Esophagus muscularis mucosa (tissue), 4 donors: ENCODE results near the gene RBBP7. TPM values are rescaled to one million over a fixed set of nuclear protein-coding genes. Genes with fewer than 3 reads are reported as not detected.

Source experiments
- DNase-seq: peaks from one replicate; pipeline ENCODE4 v3.0.0-alpha.2; 2017; ENCODE audit errors: extremely low spot score
- H3K27ac ChIP-seq, 4 donors: fragments of 200-600 bp; sonication (generic); replicated peaks in 1 of 4; 1 replicate in 3 of 4; 2 replicates in 1 of 4; pipeline ENCODE4 v1.5.1; 2016 to 2019; ENCODE audit warnings: mild to moderate bottlenecking in 1 of 4
- H3K27me3 ChIP-seq, 4 donors: fragments of 200-600 bp; sonication (generic); one replicate each; pipeline versions ENCODE4 v1.5.1 to v1.6.0; 2016 to 2019
- H3K36me3 ChIP-seq, 4 donors: fragments of 200-600 bp; sonication (generic); one replicate each; pipeline ENCODE4 v1.5.1; 2016 to 2019
- H3K4me1 ChIP-seq, 4 donors: fragments of 200-600 bp; sonication (generic); one replicate each; pipeline ENCODE4 v1.5.1; 2016 to 2019
- H3K4me3 ChIP-seq, 4 donors: fragments of 200-600 bp; sonication (generic); 1 replicate in 2 of 4; 2 replicates in 2 of 4; pipeline ENCODE4 v1.5.1; 2016 to 2019; ENCODE audit warnings: mild to moderate bottlenecking in 4 of 4, moderate library complexity in 1 of 4
- H3K9me3 ChIP-seq, 4 donors: fragments of 200-600 bp; sonication (generic); 1 replicate in 3 of 4; 2 replicates in 1 of 4; pipeline ENCODE4 v1.5.1; 2016 to 2019
- EP300 ChIP-seq: sonication (generic); formaldehyde crosslinking; IDR thresholded peaks from one replicate; pipeline ENCODE4 v1.6.1; 2017; ENCODE audit warnings: antibody characterized with exemption
- POLR2A ChIP-seq: fragments of 450-650 bp; IDR thresholded peaks from one replicate; pipeline ENCODE4 v1.6.1; 2017; ENCODE audit warnings: antibody characterized with exemption, moderate library complexity, mild to moderate bottlenecking, low read depth
- POLR2AphosphoS5 ChIP-seq, 2 donors: sonication (generic); formaldehyde crosslinking; IDR thresholded peaks; one replicate each; pipeline ENCODE4 v1.6.1; 2017; ENCODE audit warnings: antibody characterized with exemption in 2 of 2
- WGBS: methylation state at CpG from one replicate; pipeline ENCODE4 v1.1.5; 2018; 5-methylcytosine and 5-hydroxymethylcytosine counted together
- intact Hi-C: fragments of 100-400 bp; cut with DNase I; formaldehyde crosslinking; loops from one replicate; pipeline ENCODE4 v1.15.1; 2023
- small RNA-seq, 3 donors: library from RNA; depleted of rRNA; stranded (forward); fragments of <200 nt; gene quantifications; one replicate each; pipeline ENCODE3, GENCODE V24; 2016
- total RNA-seq, 4 donors: library from RNA; depleted of rRNA; stranded (reverse); fragments of >200 nt; gene quantifications; one replicate each; pipeline versions ENCODE4 v1.1.0 to v1.2.1, GENCODE V29; 2016
- TF ChIP-seq, protein P1 (sequence below), 3 experiments: fragments of 200-600 bp in 2 of 3; fragments of 450-650 bp in 1 of 3; sonication (generic) in 2 of 3; IDR thresholded peaks; one replicate each; pipeline ENCODE4 v1.5.1; 2017 to 2019; ENCODE audit warnings: antibody characterized with exemption in 3 of 3, mild to moderate bottlenecking in 2 of 3, moderate library complexity in 1 of 3

Gene RBBP7
- total RNA-seq, 4 donors from 2014 or later, result 105 to 150 (median 125) TPM

GRCh38 chrX:16804923-16805464 is 65.2 kb downstream of the RBBP7 start:
- Histone ChIP-seq H3K4me3 (no peak overlapping the region), H3K36me3 (peaks cover 0 to 13% (median 0%) of the 10 kb centered on the region in 4 donors), H3K27me3 (no peaks in the 10 kb centered on the region), H3K27ac (no peak overlapping the region), H3K4me1 (peaks cover 7 to 21% (median 19%) of the 10 kb centered on the region in 4 donors), H3K9me3 (no peaks in the 10 kb centered on the region)
- WGBS, result 93% methylated on average over 8 of the region's 8 CpGs
- intact Hi-C loops, result no loop called here
- no peak for DNase-seq
- TF ChIP-seq EP300, result no peak
- TF ChIP-seq, protein P1, sequence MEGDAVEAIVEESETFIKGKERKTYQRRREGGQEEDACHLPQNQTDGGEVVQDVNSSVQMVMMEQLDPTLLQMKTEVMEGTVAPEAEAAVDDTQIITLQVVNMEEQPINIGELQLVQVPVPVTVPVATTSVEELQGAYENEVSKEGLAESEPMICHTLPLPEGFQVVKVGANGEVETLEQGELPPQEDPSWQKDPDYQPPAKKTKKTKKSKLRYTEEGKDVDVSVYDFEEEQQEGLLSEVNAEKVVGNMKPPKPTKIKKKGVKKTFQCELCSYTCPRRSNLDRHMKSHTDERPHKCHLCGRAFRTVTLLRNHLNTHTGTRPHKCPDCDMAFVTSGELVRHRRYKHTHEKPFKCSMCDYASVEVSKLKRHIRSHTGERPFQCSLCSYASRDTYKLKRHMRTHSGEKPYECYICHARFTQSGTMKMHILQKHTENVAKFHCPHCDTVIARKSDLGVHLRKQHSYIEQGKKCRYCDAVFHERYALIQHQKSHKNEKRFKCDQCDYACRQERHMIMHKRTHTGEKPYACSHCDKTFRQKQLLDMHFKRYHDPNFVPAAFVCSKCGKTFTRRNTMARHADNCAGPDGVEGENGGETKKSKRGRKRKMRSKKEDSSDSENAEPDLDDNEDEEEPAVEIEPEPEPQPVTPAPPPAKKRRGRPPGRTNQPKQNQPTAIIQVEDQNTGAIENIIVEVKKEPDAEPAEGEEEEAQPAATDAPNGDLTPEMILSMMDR (IDR thresholded peaks at IDR 0.05), result no peak

DNA sequence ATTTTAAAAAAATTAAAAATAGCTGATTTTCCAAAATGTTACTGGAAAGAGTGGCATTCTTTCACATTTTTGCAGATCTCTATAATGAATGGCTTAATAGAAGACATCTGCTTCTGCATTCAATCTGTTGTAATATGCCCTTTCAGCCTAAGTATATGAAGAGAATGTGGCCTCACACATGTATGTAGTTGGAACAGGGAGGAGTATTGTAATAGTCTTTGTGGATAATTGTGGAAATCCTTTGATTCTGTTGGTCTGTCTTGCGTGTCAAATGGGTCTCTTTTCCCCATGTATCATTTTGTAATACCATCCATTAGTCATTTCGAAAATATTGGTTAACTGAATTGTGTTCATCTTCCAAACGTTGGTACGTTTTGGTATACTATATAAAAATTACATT is 72.3 kb downstream of the RBBP7 start:
- Histone ChIP-seq H3K4me1 (peaks cover 0 to 12% (median 3%) of the 10 kb centered on the region in 4 donors), H3K4me3 (no peak overlapping the region), H3K27me3 (no peaks in the 10 kb centered on the region), H3K36me3 (peaks cover 0 to 31% (median 14%) of the 10 kb centered on the region in 4 donors), H3K9me3 (no peaks in the 10 kb centered on the region), H3K27ac (no peak overlapping the region)
- WGBS, result 81% methylated on average over 4 of the region's 4 CpGs
- DNase-seq, result no peak
- intact Hi-C loops, result no loop called here
- TF ChIP-seq, protein P1 (IDR thresholded peaks at IDR 0.05), result no peak
- TF ChIP-seq EP300, result no peak
- no peak for TF ChIP-seq POLR2A
- TF ChIP-seq POLR2AphosphoS5 (IDR thresholded peaks at IDR 0.05), result no peak

- Histone ChIP-seq H3K27ac (no peak overlapping the region), H3K27me3 (no peaks in the 10 kb centered on the region), H3K36me3 (peaks cover 0 to 29% (median 14%) of the 10 kb centered on the region in 4 donors), H3K4me3 (no peak overlapping the region), H3K4me1 (peaks cover 0 to 12% (median 3%) of the 10 kb centered on the region in 4 donors), H3K9me3 (no peaks in the 10 kb centered on the region)
- intact Hi-C loops, result no loop called here
- 71% methylated on average over 5 of the region's 5 CpGs for WGBS
- TF ChIP-seq EP300, result no peak
- peak in 1 of 2 donors; percentile 30 for TF ChIP-seq POLR2AphosphoS5 (IDR thresholded peaks at IDR 0.05)
- DNase-seq, result no peak
Measured at GRCh38 chrX:16797358-16797757, 72.8 kb downstream of the RBBP7 start.

- Histone ChIP-seq H3K27ac (no peak overlapping the region), H3K4me3 (no peak overlapping the region), H3K4me1 (peaks cover 0 to 12% (median 3%) of the 10 kb centered on the region in 4 donors), H3K9me3 (no peaks in the 10 kb centered on the region), H3K27me3 (no peaks in the 10 kb centered on the region), H3K36me3 (peaks cover 0 to 29% (median 14%) of the 10 kb centered on the region in 4 donors)
- WGBS, result 88% methylated on average over 4 of the region's 4 CpGs
- intact Hi-C loops, result no loop called here
- TF ChIP-seq, protein P1 (IDR thresholded peaks at IDR 0.05), result no peak
- TF ChIP-seq EP300 (no peak), POLR2A (no peak), POLR2AphosphoS5 (IDR thresholded peaks at IDR 0.05) (no peak)
- DNase-seq, result no peak
Measured at GRCh38 chrX:16796298-16796697, 73.9 kb downstream of the RBBP7 start.

Small RNA genes within 50 kb of the gene (small RNA-seq; reads per million reads assigned to genes)
- gene RF00019 (0 reads per million in 3 donors), gene RNU4-6P (0 reads per million in 3 donors), gene RPL12P49 (0 reads per million in 3 donors)

Other genes starting within 250 kb of the RBBP7 start
- not detected for gene S100G, start 220.2 kb downstream of the RBBP7 start, total RNA-seq
- gene CTPS2, start 157.7 kb downstream of the RBBP7 start, total RNA-seq, result 10 to 100 TPM in 3 of 4 donors, 1 to 10 TPM in 1; 9.8 to 18.3 (median 13.7) TPM
- gene SYAP1, start 150.8 kb downstream of the RBBP7 start, total RNA-seq, result 10 to 100 TPM; 22.5 to 30.9 (median 28.5) TPM
- gene TXLNG, start 83.9 kb downstream of the RBBP7 start, total RNA-seq, result 10 to 100 TPM in 3 of 4 donors, 1 to 10 TPM in 1; 9.6 to 13.6 (median 11.9) TPM
- 10 to 100 TPM; 26.4 to 49.0 (median 33.2) TPM for gene REPS2, start 76.3 kb upstream of the RBBP7 start, total RNA-seq